Liver (tissue), 9 donors: ENCODE data around the gene PPL. TPM values are rescaled to one million over a fixed set of nuclear protein-coding genes. Genes with fewer than 3 reads are reported as not detected.

Experiments used
- DNase-seq: peaks from one replicate; pipeline ENCODE4 v3.0.0-alpha.2; 2017; ENCODE audit warnings: low spot score
- H3K27ac ChIP-seq, 2 donors: one replicate each; pipeline ENCODE4 v1.7.0; 2013; ENCODE audit warnings: inconsistent platforms in 2 of 2, low read length in 2 of 2, control low read depth in 1 of 2, low read depth in 1 of 2, mild to moderate bottlenecking in 1 of 2
- H3K27me3 ChIP-seq, 4 donors: one replicate each; pipeline versions ENCODE4 v1.6.1 to v1.7.0; 2013; ENCODE audit warnings: low read length in 3 of 4, inconsistent platforms in 1 of 4, mild to moderate bottlenecking in 1 of 4, moderate library complexity in 1 of 4; ENCODE audit not compliant: control insufficient read depth in 4 of 4, insufficient read depth in 4 of 4
- H3K36me3 ChIP-seq, 4 donors: one replicate each; pipeline versions ENCODE4 v1.6.1 to v1.7.0; 2013; ENCODE audit warnings: low read length in 3 of 4, mild to moderate bottlenecking in 3 of 4, low read depth in 1 of 4, moderate library complexity in 1 of 4; ENCODE audit not compliant: control insufficient read depth in 4 of 4, insufficient read depth in 3 of 4
- H3K4me1 ChIP-seq, 4 donors: one replicate each; pipeline versions ENCODE4 v1.6.1 to v1.7.0; 2013; ENCODE audit warnings: low read length in 3 of 4, mild to moderate bottlenecking in 3 of 4, moderate library complexity in 1 of 4; ENCODE audit not compliant: control insufficient read depth in 4 of 4, insufficient read depth in 4 of 4
- H3K4me3 ChIP-seq, 3 donors: one replicate each; pipeline versions ENCODE4 v1.6.1 to v1.7.0; 2013; ENCODE audit warnings: low read length in 3 of 3, control low read depth in 1 of 3, low read depth in 1 of 3, mild to moderate bottlenecking in 1 of 3
- H3K9ac ChIP-seq, 2 donors: one replicate each; pipeline ENCODE4 v1.7.0; 2013; ENCODE audit warnings: low read length in 2 of 2, mild to moderate bottlenecking in 2 of 2, moderate library complexity in 2 of 2, control low read depth in 1 of 2, low read depth in 1 of 2
- H3K9me3 ChIP-seq, 4 donors: one replicate each; pipeline versions ENCODE4 v1.6.1 to v1.7.0; 2013; ENCODE audit warnings: low read length in 3 of 4; ENCODE audit not compliant: control insufficient read depth in 4 of 4
- EGR1 ChIP-seq, 2 donors: IDR thresholded peaks; 2 replicates each; pipeline ENCODE4 v1.6.1; 2016 to 2018; ENCODE audit warnings: antibody characterized with exemption in 2 of 2, low read depth in 2 of 2
- FOXA1 ChIP-seq: IDR thresholded peaks from 2 replicates; pipeline ENCODE4 v1.6.1; 2016; ENCODE audit warnings: antibody characterized with exemption
- FOXA2 ChIP-seq: IDR thresholded peaks from 2 replicates; pipeline ENCODE4 v1.6.1; 2016; ENCODE audit warnings: antibody characterized with exemption
- GABPA ChIP-seq, 2 donors: IDR thresholded peaks in 1 of 2; conservative IDR thresholded peaks in 1 of 2; 2 replicates each; pipeline ENCODE4 v1.6.1; 2016; ENCODE audit warnings: antibody characterized with exemption in 2 of 2, mild to moderate bottlenecking in 1 of 2, moderate library complexity in 1 of 2
- HNF4A ChIP-seq, 2 donors: conservative IDR thresholded peaks; 2 replicates each; pipeline ENCODE4 v1.6.1; 2016; ENCODE audit warnings: antibody characterized with exemption in 2 of 2, mild to moderate bottlenecking in 2 of 2
- HNF4G ChIP-seq: IDR thresholded peaks from 2 replicates; pipeline ENCODE4 v1.6.1; 2016; ENCODE audit warnings: antibody characterized with exemption
- JUND ChIP-seq, 2 donors: IDR thresholded peaks; 2 replicates each; pipeline ENCODE4 v1.6.1; 2016; ENCODE audit warnings: antibody characterized with exemption in 2 of 2
- RAD21 ChIP-seq, 2 donors: IDR thresholded peaks; 2 replicates each; pipeline ENCODE4 v1.6.1; 2016; ENCODE audit warnings: antibody characterized with exemption in 2 of 2, mild to moderate bottlenecking in 2 of 2
- SP1 ChIP-seq: IDR thresholded peaks from 2 replicates; pipeline ENCODE4 v1.6.1; 2018; ENCODE audit warnings: antibody characterized with exemption, mild to moderate bottlenecking
- TAF1 ChIP-seq: conservative IDR thresholded peaks from 2 replicates; pipeline ENCODE4 v1.6.1; 2016; ENCODE audit warnings: antibody characterized with exemption, mild to moderate bottlenecking
- YY1 ChIP-seq: IDR thresholded peaks from 2 replicates; pipeline ENCODE4 v1.6.1; 2016; ENCODE audit warnings: antibody characterized with exemption, mild to moderate bottlenecking
- WGBS: extraction: QIAGEN DNeasy Blood & Tissue Kit; methylation state at CpG from one replicate; pipeline ENCODE4 v1.1.7; 2013; 5-methylcytosine and 5-hydroxymethylcytosine counted together
- polyA plus RNA-seq, 2 donors: library from polyadenylated mRNA; stranded (reverse) in 1 of 2; unstranded in 1 of 2; fragments of 200-250 nt in 1 of 2; fragments of >200 nt in 1 of 2; fragmentation: Nextera tagmentation in 1 of 2; extraction: Ambion mirVana in 1 of 2; gene quantifications; one replicate each; pipeline versions ENCODE4 v1.2.1 to v1.2.3, GENCODE V29; 2013 to 2015
- total RNA-seq, 2 donors: library from RNA; depleted of rRNA; stranded (reverse); fragments of >200 nt; gene quantifications; one replicate each; pipeline ENCODE4 v1.2.3, GENCODE V29; 2014
- TF ChIP-seq, protein P1 (sequence below): fragments of 150-350 bp; IDR thresholded peaks from 2 replicates; pipeline ENCODE4 v1.5.1; 2017; ENCODE audit warnings: improper control_type of control experiment, low read depth, low read length; ENCODE audit not compliant: missing input control
- TF ChIP-seq, protein P2 (sequence below): IDR thresholded peaks from 2 replicates; pipeline ENCODE4 v1.6.1; 2016; ENCODE audit warnings: antibody characterized with exemption, mild to moderate bottlenecking
- TF ChIP-seq, protein P3 (sequence below): IDR thresholded peaks from 2 replicates; pipeline ENCODE4 v1.6.1; 2016; ENCODE audit warnings: antibody characterized with exemption
- donor health status: healthy.
- donor health status: healthy.
- donor health status: healthy.
- donor health status: healthy.
- donor health status: healthy.

PPL gene
- total and polyA plus RNA-seq, 4 donors: 2.1 to 26.0 (median 6.1) TPM

DNA sequence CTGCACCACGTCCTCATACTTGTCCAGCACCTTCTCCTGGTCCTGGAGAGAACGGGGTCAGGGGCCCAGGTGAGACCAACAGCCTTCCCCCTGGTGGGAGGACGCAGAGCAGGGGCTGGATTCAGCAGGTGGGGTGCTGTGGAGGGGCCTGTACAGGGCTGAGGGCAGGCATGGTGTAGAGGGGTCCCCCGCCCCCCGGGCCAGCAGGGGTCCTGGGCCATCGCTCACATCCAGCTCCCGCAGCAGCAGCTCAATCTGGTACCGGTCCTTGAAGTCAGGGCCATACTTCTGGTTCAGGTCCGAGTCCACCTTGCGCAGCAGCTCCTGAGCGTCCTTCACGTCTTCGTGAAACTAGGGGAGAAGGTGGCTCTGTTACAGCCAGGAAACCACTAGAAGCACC lies 41.6 kb downstream of the PPL start:
- DNase-seq: no peak
- H3K27ac ChIP-seq: no peak overlapping the region
- no peak overlapping the region for H3K9ac ChIP-seq
- H3K36me3 ChIP-seq: peaks cover 10 to 64% (median 30%) of the 10 kb centered on the region in 4 donors
- no peaks in the 10 kb centered on the region for H3K4me1 ChIP-seq
- no peak for TF ChIP-seq YY1
- TF ChIP-seq, protein P1, sequence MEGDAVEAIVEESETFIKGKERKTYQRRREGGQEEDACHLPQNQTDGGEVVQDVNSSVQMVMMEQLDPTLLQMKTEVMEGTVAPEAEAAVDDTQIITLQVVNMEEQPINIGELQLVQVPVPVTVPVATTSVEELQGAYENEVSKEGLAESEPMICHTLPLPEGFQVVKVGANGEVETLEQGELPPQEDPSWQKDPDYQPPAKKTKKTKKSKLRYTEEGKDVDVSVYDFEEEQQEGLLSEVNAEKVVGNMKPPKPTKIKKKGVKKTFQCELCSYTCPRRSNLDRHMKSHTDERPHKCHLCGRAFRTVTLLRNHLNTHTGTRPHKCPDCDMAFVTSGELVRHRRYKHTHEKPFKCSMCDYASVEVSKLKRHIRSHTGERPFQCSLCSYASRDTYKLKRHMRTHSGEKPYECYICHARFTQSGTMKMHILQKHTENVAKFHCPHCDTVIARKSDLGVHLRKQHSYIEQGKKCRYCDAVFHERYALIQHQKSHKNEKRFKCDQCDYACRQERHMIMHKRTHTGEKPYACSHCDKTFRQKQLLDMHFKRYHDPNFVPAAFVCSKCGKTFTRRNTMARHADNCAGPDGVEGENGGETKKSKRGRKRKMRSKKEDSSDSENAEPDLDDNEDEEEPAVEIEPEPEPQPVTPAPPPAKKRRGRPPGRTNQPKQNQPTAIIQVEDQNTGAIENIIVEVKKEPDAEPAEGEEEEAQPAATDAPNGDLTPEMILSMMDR: no peak
- TF ChIP-seq JUND (IDR thresholded peaks at IDR 0.05): no peak
- no peaks in the 10 kb centered on the region for H3K27me3 ChIP-seq
- H3K4me3 ChIP-seq: no peak overlapping the region
- 94% methylated on average over 13 of the region's 13 CpGs for WGBS
- peaks cover 0 to 3% (median 0%) of the 10 kb centered on the region in 4 donors for H3K9me3 ChIP-seq

DNA sequence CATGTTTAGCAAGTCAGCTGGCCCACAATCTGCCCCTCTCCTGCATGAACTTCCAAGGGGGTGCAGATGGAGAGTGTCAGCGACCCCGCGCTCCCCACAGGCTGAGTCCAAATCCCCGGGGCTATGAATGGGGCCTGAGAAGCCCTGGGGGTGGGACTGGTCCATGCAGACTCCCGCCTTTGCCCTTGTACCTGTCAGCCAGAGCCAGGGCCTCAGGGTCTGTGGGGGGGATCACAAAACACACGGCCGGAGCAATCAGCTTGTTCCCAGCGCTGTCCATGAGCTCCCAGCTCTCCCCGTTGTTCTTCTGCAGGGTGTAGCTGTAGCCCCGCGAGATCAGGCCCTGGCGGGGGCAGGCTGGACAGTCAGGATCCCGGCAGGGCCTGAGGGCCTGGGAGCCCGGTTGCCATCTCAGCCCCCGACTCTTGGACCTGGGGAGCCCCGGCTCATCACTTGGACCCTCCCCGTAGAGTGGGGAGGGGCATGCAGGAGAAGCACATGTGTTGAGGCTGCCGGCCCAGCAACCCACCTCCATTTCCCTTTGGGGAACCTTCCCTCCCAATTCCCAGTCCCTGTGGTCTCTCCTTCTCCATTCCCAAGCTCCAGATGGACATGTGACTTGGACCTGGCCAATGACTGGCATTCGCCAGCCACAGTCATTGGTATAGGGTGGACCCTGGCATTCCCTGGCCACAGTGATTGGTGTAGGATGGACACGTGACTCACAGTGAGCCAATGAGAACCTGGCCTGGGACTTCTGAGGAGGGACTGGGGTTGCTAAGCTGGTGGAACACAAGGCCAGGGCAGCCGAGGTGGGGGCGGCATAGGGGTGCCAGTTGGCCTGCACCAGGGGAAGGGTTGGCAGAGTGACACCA lies 42.4 kb downstream of the PPL start:
- no peaks in the 10 kb centered on the region for H3K4me1 ChIP-seq
- TF ChIP-seq TAF1 (no peak), GABPA (IDR thresholded peaks at IDR 0.05 in 1 of 2, conservative IDR thresholded peaks at IDR 0.05 in 1 of 2) (no peak), SP1 (no peak), RAD21 (IDR thresholded peaks at IDR 0.05) (no peak), FOXA2 (no peak), FOXA1 (no peak), EGR1 (IDR thresholded peaks at IDR 0.05; ENCODE audit: low read depth in 2 of 2) (no peak), HNF4G (no peak), YY1 (no peak), JUND (IDR thresholded peaks at IDR 0.05) (no peak), HNF4A (conservative IDR thresholded peaks at IDR 0.05) (no peak)
- TF ChIP-seq, protein P2, sequence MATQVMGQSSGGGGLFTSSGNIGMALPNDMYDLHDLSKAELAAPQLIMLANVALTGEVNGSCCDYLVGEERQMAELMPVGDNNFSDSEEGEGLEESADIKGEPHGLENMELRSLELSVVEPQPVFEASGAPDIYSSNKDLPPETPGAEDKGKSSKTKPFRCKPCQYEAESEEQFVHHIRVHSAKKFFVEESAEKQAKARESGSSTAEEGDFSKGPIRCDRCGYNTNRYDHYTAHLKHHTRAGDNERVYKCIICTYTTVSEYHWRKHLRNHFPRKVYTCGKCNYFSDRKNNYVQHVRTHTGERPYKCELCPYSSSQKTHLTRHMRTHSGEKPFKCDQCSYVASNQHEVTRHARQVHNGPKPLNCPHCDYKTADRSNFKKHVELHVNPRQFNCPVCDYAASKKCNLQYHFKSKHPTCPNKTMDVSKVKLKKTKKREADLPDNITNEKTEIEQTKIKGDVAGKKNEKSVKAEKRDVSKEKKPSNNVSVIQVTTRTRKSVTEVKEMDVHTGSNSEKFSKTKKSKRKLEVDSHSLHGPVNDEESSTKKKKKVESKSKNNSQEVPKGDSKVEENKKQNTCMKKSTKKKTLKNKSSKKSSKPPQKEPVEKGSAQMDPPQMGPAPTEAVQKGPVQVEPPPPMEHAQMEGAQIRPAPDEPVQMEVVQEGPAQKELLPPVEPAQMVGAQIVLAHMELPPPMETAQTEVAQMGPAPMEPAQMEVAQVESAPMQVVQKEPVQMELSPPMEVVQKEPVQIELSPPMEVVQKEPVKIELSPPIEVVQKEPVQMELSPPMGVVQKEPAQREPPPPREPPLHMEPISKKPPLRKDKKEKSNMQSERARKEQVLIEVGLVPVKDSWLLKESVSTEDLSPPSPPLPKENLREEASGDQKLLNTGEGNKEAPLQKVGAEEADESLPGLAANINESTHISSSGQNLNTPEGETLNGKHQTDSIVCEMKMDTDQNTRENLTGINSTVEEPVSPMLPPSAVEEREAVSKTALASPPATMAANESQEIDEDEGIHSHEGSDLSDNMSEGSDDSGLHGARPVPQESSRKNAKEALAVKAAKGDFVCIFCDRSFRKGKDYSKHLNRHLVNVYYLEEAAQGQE: no peak
- TF ChIP-seq, protein P3, sequence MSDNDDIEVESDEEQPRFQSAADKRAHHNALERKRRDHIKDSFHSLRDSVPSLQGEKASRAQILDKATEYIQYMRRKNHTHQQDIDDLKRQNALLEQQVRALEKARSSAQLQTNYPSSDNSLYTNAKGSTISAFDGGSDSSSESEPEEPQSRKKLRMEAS: no peak
- TF ChIP-seq, protein P1: no peak
- peaks cover 0 to 3% (median 0%) of the 10 kb centered on the region in 4 donors for H3K9me3 ChIP-seq
- peaks cover 10 to 66% (median 30%) of the 10 kb centered on the region in 4 donors for H3K36me3 ChIP-seq
- WGBS: 93% methylated on average over 22 of the region's 22 CpGs
- H3K27me3 ChIP-seq: no peaks in the 10 kb centered on the region
- H3K27ac ChIP-seq: no peak overlapping the region
- no peak for DNase-seq
- H3K9ac ChIP-seq: no peak overlapping the region
- H3K4me3 ChIP-seq: no peak overlapping the region
